Esophagus squamous epithelium (tissue), 4 donors: ENCODE results near the gene NBPF15.
"Not testable (repeated sequence)": the region's sequence is repeated elsewhere in the genome, so short reads cannot be mapped to it uniquely, and the experiment has no call there.

Experiments
- POLR2A ChIP-seq, 4 donors: fragments of 450-650 bp; IDR thresholded peaks; one replicate each; pipeline ENCODE4 v1.6.1; 2017; ENCODE audit warnings: antibody characterized with exemption in 4 of 4, mild to moderate bottlenecking in 4 of 4, moderate library complexity in 3 of 4
- TF ChIP-seq, protein P1 (sequence below), 6 experiments: fragments of 450-650 bp in 4 of 6; fragments of 200-600 bp in 2 of 6; sonication (generic) in 2 of 6; IDR thresholded peaks; one replicate each; pipeline ENCODE4 v1.5.1; 2016 to 2019; ENCODE audit warnings: antibody characterized with exemption in 6 of 6, mild to moderate bottlenecking in 4 of 6, moderate library complexity in 4 of 6

GRCh38 chr1:144461136-144461759 is at the start of gene NBPF15:
- TF ChIP-seq POLR2A (IDR thresholded peaks at IDR 0.05), result peak in 2 of 4 donors; percentile 19 to 60
- TF ChIP-seq, protein P1, sequence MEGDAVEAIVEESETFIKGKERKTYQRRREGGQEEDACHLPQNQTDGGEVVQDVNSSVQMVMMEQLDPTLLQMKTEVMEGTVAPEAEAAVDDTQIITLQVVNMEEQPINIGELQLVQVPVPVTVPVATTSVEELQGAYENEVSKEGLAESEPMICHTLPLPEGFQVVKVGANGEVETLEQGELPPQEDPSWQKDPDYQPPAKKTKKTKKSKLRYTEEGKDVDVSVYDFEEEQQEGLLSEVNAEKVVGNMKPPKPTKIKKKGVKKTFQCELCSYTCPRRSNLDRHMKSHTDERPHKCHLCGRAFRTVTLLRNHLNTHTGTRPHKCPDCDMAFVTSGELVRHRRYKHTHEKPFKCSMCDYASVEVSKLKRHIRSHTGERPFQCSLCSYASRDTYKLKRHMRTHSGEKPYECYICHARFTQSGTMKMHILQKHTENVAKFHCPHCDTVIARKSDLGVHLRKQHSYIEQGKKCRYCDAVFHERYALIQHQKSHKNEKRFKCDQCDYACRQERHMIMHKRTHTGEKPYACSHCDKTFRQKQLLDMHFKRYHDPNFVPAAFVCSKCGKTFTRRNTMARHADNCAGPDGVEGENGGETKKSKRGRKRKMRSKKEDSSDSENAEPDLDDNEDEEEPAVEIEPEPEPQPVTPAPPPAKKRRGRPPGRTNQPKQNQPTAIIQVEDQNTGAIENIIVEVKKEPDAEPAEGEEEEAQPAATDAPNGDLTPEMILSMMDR (IDR thresholded peaks at IDR 0.05), result not testable (repeated sequence)
